WTC11 (cell line): ENCODE measurements around the gene WNK1. TPM values are rescaled to one million over a fixed set of nuclear protein-coding genes. Genes with fewer than 3 reads are reported as not detected.

ENCODE experiments used
- ATAC-seq: fragments of 200-7000 bp; cut with Tn5 transposase; 2 replicates; pipeline ENCODE4 v1.10.0; 2021; ENCODE audit warnings: mild to moderate bottlenecking, moderate library complexity
- CTCF ChIA-PET: fragments of 300-600 bp; sonication (Branson Sonifier 250); formaldehyde crosslinking; loops from one replicate; lab custom pipeline; 2021; ENCODE audit warnings: antibody characterized with exemption; lab: Charles Lee
- POLR2A ChIA-PET: fragments of 350-600 bp; sonication (Branson Sonifier 250); formaldehyde crosslinking; loops from one replicate; lab custom pipeline; 2021; ENCODE audit warnings: antibody characterized with exemption; lab: Charles Lee
- DNase-seq: peaks from one replicate; pipeline ENCODE4 v3.0.0; 2021; ENCODE audit warnings: low spot score
- H3K27ac Mint-ChIP-seq: 2 replicates; pipeline ENCODE4 v1.8.0; 2021; ENCODE audit warnings: mixed read lengths
- H3K27me3 Mint-ChIP-seq: 2 replicates; pipeline ENCODE4 v1.8.0; 2021; ENCODE audit warnings: low read depth, mild to moderate bottlenecking, moderate library complexity, mixed read lengths
- H3K36me3 Mint-ChIP-seq: 2 replicates; pipeline ENCODE4 v1.8.0; 2021; ENCODE audit warnings: mixed read lengths
- H3K4me1 Mint-ChIP-seq: 2 replicates; pipeline ENCODE4 v1.8.0; 2022; ENCODE audit warnings: mixed read lengths
- H3K4me3 Mint-ChIP-seq: 2 replicates; pipeline ENCODE4 v1.8.0; 2021; ENCODE audit warnings: mild to moderate bottlenecking, moderate library complexity, mixed read lengths
- H3K9me3 Mint-ChIP-seq: 2 replicates; pipeline ENCODE4 v1.8.0; 2021; ENCODE audit warnings: mixed read lengths
- CREM ChIP-seq: sonication (generic); formaldehyde crosslinking; IDR thresholded peaks from 2 replicates; pipeline ENCODE4 v1.8.1; 2022; ENCODE audit warnings: mild to moderate bottlenecking, missing genetic modification reagents, moderate library complexity
- ELF4 ChIP-seq: sonication (generic); formaldehyde crosslinking; IDR thresholded peaks from 2 replicates; pipeline ENCODE4 v1.8.1; 2022; ENCODE audit warnings: low read depth, mild to moderate bottlenecking, moderate library complexity, missing genetic modification reagents
- GRHL2 ChIP-seq: fragments of 250-450 bp; sonication (Bioruptor Pico); IDR thresholded peaks from 2 replicates; pipeline ENCODE4 v1.8.0; 2022; ENCODE audit warnings: mild to moderate bottlenecking, moderate library complexity; ENCODE audit not compliant: insufficient replicate concordance, severe bottlenecking
- IRF2 ChIP-seq: sonication (generic); formaldehyde crosslinking; IDR thresholded peaks from 2 replicates; pipeline ENCODE4 v1.8.0; 2022; ENCODE audit warnings: low read depth, missing genetic modification reagents, borderline replicate concordance
- JUN ChIP-seq: sonication (generic); formaldehyde crosslinking; IDR thresholded peaks from 2 replicates; pipeline ENCODE4 v1.8.0; 2023; ENCODE audit warnings: mild to moderate bottlenecking, missing genetic modification reagents
- SMAD4 ChIP-seq: sonication (generic); formaldehyde crosslinking; IDR thresholded peaks from 2 replicates; pipeline ENCODE4 v1.8.0; 2022; ENCODE audit warnings: mild to moderate bottlenecking, missing genetic modification reagents
- SP1 ChIP-seq: sonication (generic); formaldehyde crosslinking; conservative IDR thresholded peaks from 2 replicates; pipeline ENCODE4 v1.8.1; 2022; ENCODE audit warnings: missing genetic modification reagents
- ZNF219 ChIP-seq: sonication (generic); formaldehyde crosslinking; IDR thresholded peaks from 2 replicates; pipeline ENCODE4 v1.8.0; 2023; ENCODE audit warnings: missing genetic modification reagents, mild to moderate bottlenecking, borderline replicate concordance
- ZNF396 ChIP-seq: fragments of 250-450 bp; sonication (Bioruptor Pico); IDR thresholded peaks from 2 replicates; pipeline ENCODE4 v1.8.0; 2021; ENCODE audit warnings: mild to moderate bottlenecking, moderate library complexity, borderline replicate concordance
- ZNF416 ChIP-seq: fragments of 250-450 bp; sonication (Bioruptor Pico); IDR thresholded peaks from 2 replicates; pipeline ENCODE4 v1.9.0; 2021; ENCODE audit warnings: mild to moderate bottlenecking, inconsistent platforms
- ZNF423 ChIP-seq: fragments of 250-450 bp; sonication (Bioruptor Pico); IDR thresholded peaks from 2 replicates; pipeline ENCODE4 v2.1.2; 2022; ENCODE audit warnings: mild to moderate bottlenecking, moderate library complexity
- ZNF671 ChIP-seq: fragments of 250-450 bp; sonication (Bioruptor Pico); IDR thresholded peaks from 2 replicates; pipeline ENCODE4 v1.8.0; 2021; ENCODE audit warnings: mild to moderate bottlenecking
- total RNA-seq: library from RNA; stranded (reverse); gene quantifications from 3 replicates; pipeline ENCODE4 v1.2.3, GENCODE V29; 2021
- TF ChIP-seq, protein P1 (sequence below): sonication (generic); formaldehyde crosslinking; IDR thresholded peaks from 2 replicates; pipeline ENCODE4 v1.8.0; 2022; ENCODE audit warnings: mild to moderate bottlenecking, missing genetic modification reagents
- TF ChIP-seq, protein P2 (sequence below): sonication (generic); formaldehyde crosslinking; IDR thresholded peaks from 2 replicates; pipeline ENCODE4 v1.8.0; 2022; ENCODE audit warnings: mild to moderate bottlenecking, missing genetic modification reagents
- TF ChIP-seq, protein P3 (sequence below): sonication (generic); formaldehyde crosslinking; IDR thresholded peaks from 2 replicates; pipeline ENCODE4 v1.8.1; 2023; ENCODE audit warnings: mild to moderate bottlenecking, missing genetic modification reagents, moderate library complexity
- TF ChIP-seq, protein P4 (sequence below): sonication (generic); formaldehyde crosslinking; IDR thresholded peaks from 2 replicates; pipeline ENCODE4 v1.8.1; 2023; ENCODE audit warnings: mild to moderate bottlenecking, missing genetic modification reagents
- TF ChIP-seq, protein P5 (sequence below): sonication (generic); formaldehyde crosslinking; IDR thresholded peaks from 2 replicates; pipeline ENCODE4 v1.8.1; 2022; ENCODE audit warnings: low read depth, missing genetic modification reagents, borderline replicate concordance
- TF ChIP-seq, protein P6 (sequence below): fragments of 250-450 bp; sonication (Bioruptor Pico); IDR thresholded peaks from 2 replicates; pipeline ENCODE4 v1.9.0; 2021; ENCODE audit warnings: moderate library complexity, mild to moderate bottlenecking, inconsistent platforms, borderline replicate concordance
- TF ChIP-seq, protein P7 (sequence below): fragments of 250-450 bp; sonication (Bioruptor Pico); conservative IDR thresholded peaks from 2 replicates; pipeline ENCODE4 v1.9.0; 2021; ENCODE audit warnings: mild to moderate bottlenecking
- TF ChIP-seq, protein P8 (sequence below): sonication (generic); formaldehyde crosslinking; IDR thresholded peaks from 2 replicates; pipeline ENCODE4 v1.8.1; 2022; ENCODE audit warnings: low read depth, mild to moderate bottlenecking, moderate library complexity, missing genetic modification reagents, borderline replicate concordance

Gene WNK1
- total RNA-seq, 1 experiment from 2014 or later: 118 TPM

DNA sequence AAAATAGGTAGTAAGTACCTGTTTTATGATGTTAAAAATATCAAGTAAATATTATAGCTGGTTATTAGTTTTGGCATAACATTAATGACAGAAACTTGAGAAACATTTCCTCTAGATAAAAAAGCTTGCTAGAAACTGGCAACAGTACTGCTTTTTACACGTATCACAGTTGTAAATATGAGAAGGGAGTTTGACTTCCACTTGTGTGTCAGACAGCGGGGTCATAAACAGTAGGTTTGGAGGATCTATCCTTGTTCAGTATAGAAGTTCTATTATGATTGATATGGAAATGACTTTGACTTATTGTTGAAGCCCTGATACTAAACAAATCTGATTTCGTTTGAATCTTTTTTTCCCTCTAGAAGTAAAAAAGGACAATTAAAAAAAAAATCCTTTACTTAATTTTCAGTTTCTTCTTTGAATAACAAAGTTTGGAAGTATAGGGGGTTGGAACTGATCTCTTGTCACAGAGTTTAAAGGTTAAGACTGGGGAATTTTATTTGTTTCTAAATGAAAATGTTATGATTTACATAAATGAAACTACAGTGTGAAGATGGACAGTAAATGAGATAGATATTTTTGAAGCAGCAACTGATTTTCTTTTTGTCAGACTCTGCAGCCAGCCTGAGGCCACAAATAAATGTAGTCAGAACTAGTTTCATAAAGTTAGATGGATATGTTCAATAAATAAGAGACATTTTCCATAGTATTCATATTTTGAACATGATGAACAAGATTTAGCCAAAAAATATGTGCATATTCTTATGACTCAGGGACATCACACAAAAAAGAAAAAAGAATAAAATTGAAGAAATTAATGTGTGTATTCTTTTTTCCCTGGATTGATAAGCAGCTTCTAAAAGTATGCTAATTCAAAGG, 50.1 kb downstream of the WNK1 start:
- ChIA-PET CTCF (interaction anchor here (1.0 to 1.1 kb wide), 2 partner anchors 11 to 52 kb away, joined by 3 read pairs; no protein-coding TSS in a partner anchor), POLR2A (no interaction called here)
- no peak overlapping the region for H3K27ac Mint-ChIP-seq
- H3K27me3 Mint-ChIP-seq: no peaks in the 10 kb centered on the region
- H3K36me3 Mint-ChIP-seq: no peaks in the 10 kb centered on the region
- TF ChIP-seq SP1 (CRISPR knock-in tag) (no peak), ZNF416 (CRISPR knock-in tag) (no peak), ZNF396 (no peak), IRF2 (CRISPR knock-in tag) (no peak), SMAD4 (CRISPR knock-in tag) (no peak), ELF4 (CRISPR knock-in tag) (no peak), GRHL2 (CRISPR knock-in tag) (no peak)
- TF ChIP-seq, protein P1, sequence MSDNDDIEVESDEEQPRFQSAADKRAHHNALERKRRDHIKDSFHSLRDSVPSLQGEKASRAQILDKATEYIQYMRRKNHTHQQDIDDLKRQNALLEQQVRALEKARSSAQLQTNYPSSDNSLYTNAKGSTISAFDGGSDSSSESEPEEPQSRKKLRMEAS (CRISPR knock-in tag): no peak
- TF ChIP-seq, protein P2, sequence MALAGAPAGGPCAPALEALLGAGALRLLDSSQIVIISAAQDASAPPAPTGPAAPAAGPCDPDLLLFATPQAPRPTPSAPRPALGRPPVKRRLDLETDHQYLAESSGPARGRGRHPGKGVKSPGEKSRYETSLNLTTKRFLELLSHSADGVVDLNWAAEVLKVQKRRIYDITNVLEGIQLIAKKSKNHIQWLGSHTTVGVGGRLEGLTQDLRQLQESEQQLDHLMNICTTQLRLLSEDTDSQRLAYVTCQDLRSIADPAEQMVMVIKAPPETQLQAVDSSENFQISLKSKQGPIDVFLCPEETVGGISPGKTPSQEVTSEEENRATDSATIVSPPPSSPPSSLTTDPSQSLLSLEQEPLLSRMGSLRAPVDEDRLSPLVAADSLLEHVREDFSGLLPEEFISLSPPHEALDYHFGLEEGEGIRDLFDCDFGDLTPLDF: no peak
- TF ChIP-seq, protein P3, sequence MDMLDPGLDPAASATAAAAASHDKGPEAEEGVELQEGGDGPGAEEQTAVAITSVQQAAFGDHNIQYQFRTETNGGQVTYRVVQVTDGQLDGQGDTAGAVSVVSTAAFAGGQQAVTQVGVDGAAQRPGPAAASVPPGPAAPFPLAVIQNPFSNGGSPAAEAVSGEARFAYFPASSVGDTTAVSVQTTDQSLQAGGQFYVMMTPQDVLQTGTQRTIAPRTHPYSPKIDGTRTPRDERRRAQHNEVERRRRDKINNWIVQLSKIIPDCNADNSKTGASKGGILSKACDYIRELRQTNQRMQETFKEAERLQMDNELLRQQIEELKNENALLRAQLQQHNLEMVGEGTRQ: no peak
- TF ChIP-seq, protein P4, sequence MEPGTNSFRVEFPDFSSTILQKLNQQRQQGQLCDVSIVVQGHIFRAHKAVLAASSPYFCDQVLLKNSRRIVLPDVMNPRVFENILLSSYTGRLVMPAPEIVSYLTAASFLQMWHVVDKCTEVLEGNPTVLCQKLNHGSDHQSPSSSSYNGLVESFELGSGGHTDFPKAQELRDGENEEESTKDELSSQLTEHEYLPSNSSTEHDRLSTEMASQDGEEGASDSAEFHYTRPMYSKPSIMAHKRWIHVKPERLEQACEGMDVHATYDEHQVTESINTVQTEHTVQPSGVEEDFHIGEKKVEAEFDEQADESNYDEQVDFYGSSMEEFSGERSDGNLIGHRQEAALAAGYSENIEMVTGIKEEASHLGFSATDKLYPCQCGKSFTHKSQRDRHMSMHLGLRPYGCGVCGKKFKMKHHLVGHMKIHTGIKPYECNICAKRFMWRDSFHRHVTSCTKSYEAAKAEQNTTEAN: no peak
- TF ChIP-seq, protein P5, sequence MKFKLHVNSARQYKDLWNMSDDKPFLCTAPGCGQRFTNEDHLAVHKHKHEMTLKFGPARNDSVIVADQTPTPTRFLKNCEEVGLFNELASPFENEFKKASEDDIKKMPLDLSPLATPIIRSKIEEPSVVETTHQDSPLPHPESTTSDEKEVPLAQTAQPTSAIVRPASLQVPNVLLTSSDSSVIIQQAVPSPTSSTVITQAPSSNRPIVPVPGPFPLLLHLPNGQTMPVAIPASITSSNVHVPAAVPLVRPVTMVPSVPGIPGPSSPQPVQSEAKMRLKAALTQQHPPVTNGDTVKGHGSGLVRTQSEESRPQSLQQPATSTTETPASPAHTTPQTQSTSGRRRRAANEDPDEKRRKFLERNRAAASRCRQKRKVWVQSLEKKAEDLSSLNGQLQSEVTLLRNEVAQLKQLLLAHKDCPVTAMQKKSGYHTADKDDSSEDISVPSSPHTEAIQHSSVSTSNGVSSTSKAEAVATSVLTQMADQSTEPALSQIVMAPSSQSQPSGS (CRISPR knock-in tag): no peak
- TF ChIP-seq, protein P6, sequence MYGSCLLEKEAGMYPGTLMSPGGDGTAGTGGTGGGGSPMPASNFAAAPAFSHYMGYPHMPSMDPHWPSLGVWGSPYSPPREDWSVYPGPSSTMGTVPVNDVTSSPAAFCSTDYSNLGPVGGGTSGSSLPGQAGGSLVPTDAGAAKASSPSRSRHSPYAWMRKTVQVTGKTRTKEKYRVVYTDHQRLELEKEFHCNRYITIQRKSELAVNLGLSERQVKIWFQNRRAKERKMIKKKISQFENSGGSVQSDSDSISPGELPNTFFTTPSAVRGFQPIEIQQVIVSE (CRISPR knock-in tag): no peak
- H3K4me1 Mint-ChIP-seq: peaks cover 33% of the 10 kb centered on the region
- H3K9me3 Mint-ChIP-seq: no peaks in the 10 kb centered on the region
- no peak overlapping the region for H3K4me3 Mint-ChIP-seq
- no peak for ATAC-seq
- DNase-seq: no peak

DNA sequence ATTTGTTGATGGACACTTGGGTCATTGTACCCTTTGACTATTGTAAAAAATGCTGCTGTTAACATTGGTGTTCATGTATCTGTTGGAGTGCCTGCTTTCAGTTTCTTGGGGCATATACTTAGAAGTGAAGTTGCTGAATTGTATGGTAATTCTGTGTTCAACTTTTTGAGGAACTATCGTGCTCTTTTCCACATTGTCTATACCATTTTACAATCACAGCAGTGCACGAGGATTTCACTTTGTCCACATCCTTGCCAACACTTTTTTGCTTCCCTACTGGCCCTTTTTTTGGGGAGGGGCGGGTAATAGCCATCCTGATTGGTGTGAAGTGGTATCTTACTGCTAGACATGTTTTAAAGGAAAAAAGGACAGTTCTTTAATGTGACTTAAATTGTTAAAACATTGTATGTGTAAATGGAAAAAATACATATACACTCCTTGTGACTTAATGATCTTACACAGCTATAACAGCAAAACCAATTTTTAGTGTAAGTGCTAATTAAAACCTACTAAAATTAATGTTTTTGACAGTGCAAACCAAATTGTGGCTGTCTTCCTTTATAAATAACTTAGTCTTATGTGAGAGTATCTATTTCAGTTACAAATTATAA, 52.7 kb downstream of the WNK1 start:
- Mint-ChIP-seq H3K9me3 (no peaks in the 10 kb centered on the region), H3K4me1 (peaks cover 35% of the 10 kb centered on the region)
- ATAC-seq: no peak
- no peak for TF ChIP-seq JUN (CRISPR knock-in tag)
- TF ChIP-seq ZNF219 (CRISPR knock-in tag): no peak
- TF ChIP-seq ZNF671 (CRISPR knock-in tag): no peak
- TF ChIP-seq, protein P7, sequence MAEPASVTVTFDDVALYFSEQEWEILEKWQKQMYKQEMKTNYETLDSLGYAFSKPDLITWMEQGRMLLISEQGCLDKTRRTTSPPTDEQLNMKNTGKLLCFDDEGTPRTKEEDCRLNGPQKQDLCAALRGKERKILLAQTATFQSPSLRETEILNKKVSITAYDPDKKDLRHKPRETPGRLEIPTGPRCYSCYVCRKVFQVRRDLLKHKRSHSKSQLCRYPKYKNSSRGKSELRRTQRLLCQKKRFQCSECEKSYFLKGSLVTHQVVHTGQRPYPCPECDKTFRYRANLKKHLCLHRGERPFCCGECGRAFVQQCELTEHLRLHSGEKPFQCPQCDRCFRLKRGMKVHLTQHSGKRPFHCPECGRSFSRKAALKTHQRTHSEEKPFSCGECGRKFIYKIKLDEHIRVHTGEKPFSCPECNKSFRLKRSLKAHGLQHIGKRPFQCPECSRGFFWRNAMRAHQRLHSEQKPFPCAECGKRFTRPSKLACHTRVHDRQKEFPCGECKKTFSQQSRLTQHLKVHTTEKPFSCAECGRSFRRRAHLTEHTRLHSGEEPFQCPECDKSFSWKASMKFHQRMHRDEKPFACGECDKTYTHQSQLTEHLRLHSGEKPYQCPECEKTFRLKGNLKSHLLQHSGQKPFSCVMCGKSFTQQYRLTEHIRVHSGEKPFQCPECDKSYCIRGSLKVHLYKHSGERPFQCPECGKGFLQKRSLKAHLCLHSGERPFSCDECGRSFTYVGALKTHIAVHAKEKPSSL (CRISPR knock-in tag): no peak
- TF ChIP-seq, protein P8, sequence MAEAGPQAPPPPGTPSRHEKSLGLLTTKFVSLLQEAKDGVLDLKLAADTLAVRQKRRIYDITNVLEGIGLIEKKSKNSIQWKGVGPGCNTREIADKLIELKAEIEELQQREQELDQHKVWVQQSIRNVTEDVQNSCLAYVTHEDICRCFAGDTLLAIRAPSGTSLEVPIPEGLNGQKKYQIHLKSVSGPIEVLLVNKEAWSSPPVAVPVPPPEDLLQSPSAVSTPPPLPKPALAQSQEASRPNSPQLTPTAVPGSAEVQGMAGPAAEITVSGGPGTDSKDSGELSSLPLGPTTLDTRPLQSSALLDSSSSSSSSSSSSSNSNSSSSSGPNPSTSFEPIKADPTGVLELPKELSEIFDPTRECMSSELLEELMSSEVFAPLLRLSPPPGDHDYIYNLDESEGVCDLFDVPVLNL (CRISPR knock-in tag): no peak
- TF ChIP-seq CREM (CRISPR knock-in tag): no peak
- TF ChIP-seq ZNF423: no peak
- TF ChIP-seq, all 79 proteins: peak for 0
- H3K36me3 Mint-ChIP-seq: no peaks in the 10 kb centered on the region
- ChIA-PET POLR2A (no interaction called here), CTCF (interaction anchor here (0.8 to 1.1 kb wide), 2 partner anchors 9 to 288 kb away, joined by 3 to 4 read pairs; no protein-coding TSS in a partner anchor)
- no peaks in the 10 kb centered on the region for H3K27me3 Mint-ChIP-seq
- no peak overlapping the region for H3K27ac Mint-ChIP-seq
- H3K4me3 Mint-ChIP-seq: no peak overlapping the region
- DNase-seq: no peak
